Measurements from ENCODE around the gene RFPL4A. TPM values are rescaled to one million over a fixed set of nuclear protein-coding genes. Genes with fewer than 3 reads are reported as not detected.

The RFPL4A gene
- total and polyA plus RNA-seq, 10 of the 15 experiments (the other 5 are each of a cell fraction or from before 2014, with no cell fraction given): 0.18 TPM; not detected in 9

GRCh38 chr19:55811340-55811739 is 52.4 kb downstream of the RFPL4A start (continued):
- TF ChIP-seq MLLT1 (IDR thresholded peaks at IDR 0.05) (no peak), SREBF2 (IDR thresholded peaks at IDR 0.05; ENCODE audit: low read length) (no peak), LARP7 (IDR thresholded peaks at IDR 0.05) (no peak)

- ChIA-PET SMC1A (ENCODE audit: uncharacterized antibody, unreplicated experiment) (interaction anchor here (4.5 kb wide), 1 partner anchor 180 kb away, joined by 31 read pairs; no protein-coding TSS in a partner anchor), CTCF (interaction anchor here (0.6 to 4.6 kb wide), 2 partner anchors 33 to 180 kb away, joined by 3 to 80 read pairs; no protein-coding TSS in a partner anchor), RAD21 (ENCODE audit: unreplicated experiment) (no interaction called here), POLR2A (no interaction called here)
- FAIRE-seq (no peak), DNase-seq (ENCODE audit: low read depth, low spot score) (no peak), ATAC-seq (no peak)
- BruUV-seq (replicated peaks): no TSS peak
- in situ Hi-C loops (cut with MboI) (loop anchor here (10.0 kb wide), 1 partner anchor 298 kb away; no protein-coding TSS in a partner anchor), intact Hi-C loops (cut with micrococcal nuclease; ENCODE audit: unreplicated experiment) (no loop called here)
- Histone ChIP-seq H3K4me1 (ENCODE audit: control insufficient read depth, insufficient read depth, low read length) (no peaks in the 10 kb centered on the region), H3K79me2 (ENCODE audit: control insufficient read depth, insufficient read depth, low read length) (no peaks in the 10 kb centered on the region), H3K36me3 (ENCODE audit: control insufficient read depth in 2 of 2, insufficient read depth in 2 of 2, low read length in 1 of 2) (no peaks in the 10 kb centered on the region), H2AFZ (ENCODE audit: control insufficient read depth, low read depth, low read length) (no peak overlapping the region), H3K9me3 (replicated peaks; ENCODE audit: control insufficient read depth, insufficient read depth, low read length) (peaks cover 2% of the 10 kb centered on the region; the same call in 2 of the 3 replicates), H4K20me1 (ENCODE audit: control insufficient read depth, insufficient read depth) (no peaks in the 10 kb centered on the region), H3K27me3 (replicated peaks in 1 of 2; ENCODE audit: control insufficient read depth in 2 of 2, insufficient read depth in 2 of 2, low read length in 1 of 2) (no peaks in the 10 kb centered on the region), H3K27ac (ENCODE audit: control insufficient read depth, insufficient read depth) (no peak overlapping the region), H3K4me2 (ENCODE audit: control insufficient read depth, insufficient read depth) (no peak overlapping the region), H3K4me3 (no peak overlapping the region), H3K9ac (ENCODE audit: control insufficient read depth, insufficient read depth, low read length) (no peak overlapping the region)
- 26% methylated on average over 7 of the region's 7 CpGs for WGBS (ENCODE audit: insufficient coverage, insufficient replicate concordance, low lambda C conversion rate, missing lambda C conversion rate)
- TF ChIP-seq MYC (IDR thresholded peaks at IDR 0.05; ENCODE audit: insufficient read depth, insufficient read length, insufficient replicate concordance, low read length, severe bottlenecking) (no peak), GATAD2B (conservative IDR thresholded peaks at IDR 0.05; ENCODE audit: low read depth) (no peak), ZNF384 (IDR thresholded peaks at IDR 0.05; ENCODE audit: borderline replicate concordance, low read depth, low read length) (no peak), ATF2 (IDR thresholded peaks at IDR 0.05; ENCODE audit: low read length) (no peak), SMARCA5 (IDR thresholded peaks at IDR 0.05) (no peak), SPI1 (IDR thresholded peaks at IDR 0.05; ENCODE audit: borderline replicate concordance, insufficient read depth, low read depth, low read length) (no peak), ELK1 (IDR thresholded peaks at IDR 0.05; ENCODE audit: low read depth, low read length) (no peak), HDAC2 (IDR thresholded peaks at IDR 0.05) (no peak), RCOR1 (conservative IDR thresholded peaks at IDR 0.05; ENCODE audit: low read depth, low read length) (no peak), MYB (IDR thresholded peaks at IDR 0.05; ENCODE audit: borderline replicate concordance, low read depth, low read length) (no peak), PBX3 (IDR thresholded peaks at IDR 0.05; ENCODE audit: insufficient replicate concordance, low read depth, low read length) (no peak), POLR2AphosphoS2 (IDR thresholded peaks at IDR 0.05; ENCODE audit: low read depth, low read length) (no peak), E4F1 (IDR thresholded peaks at IDR 0.05; ENCODE audit: borderline replicate concordance, partially characterized antibody) (no peak)
Measured at GRCh38 chr19:55812449-55812848, 53.6 kb downstream of the RFPL4A start.

Measured in GM12878 (cell line).